Common myeloid progenitor, CD34-positive (primary cell): ENCODE measurements around the gene SLC47A1.
"Not testable (repeated sequence)": the region's sequence is repeated elsewhere in the genome, so short reads cannot be mapped to it uniquely, and the experiment has no call there.

Experiments used
- CTCF ChIA-PET: fragments of 350-600 bp; sonication (Branson Sonifier 250); formaldehyde crosslinking; loops from one replicate; lab custom pipeline; 2021; ENCODE audit warnings: antibody characterized with exemption; lab: Charles Lee
- POLR2A ChIA-PET: fragments of 350-600 bp; sonication (Branson Sonifier 250); formaldehyde crosslinking; loops from one replicate; lab custom pipeline; 2021; ENCODE audit warnings: antibody characterized with exemption; lab: Charles Lee
- DNase-seq, 3 donors: peaks; one replicate each; pipeline versions ENCODE4 v3.0.0 to v3.0.0-alpha.2; 2013
- H3K27ac ChIP-seq, 2 experiments: 1 replicate in 1 of 2; 2 replicates in 1 of 2; pipeline ENCODE4 v1.7.0; 2013; ENCODE audit warnings: inconsistent platforms in 2 of 2, low read length in 2 of 2, mild to moderate bottlenecking in 2 of 2, low read depth in 1 of 2, moderate library complexity in 1 of 2; ENCODE audit not compliant: severe bottlenecking in 2 of 2, insufficient read depth in 1 of 2, poor library complexity in 1 of 2
- H3K27me3 ChIP-seq, 5 experiments: replicated peaks in 2 of 5; 1 replicate in 3 of 5; 2 replicates in 2 of 5; pipeline versions ENCODE4 v1.6.1 to v1.7.0; 2013; ENCODE audit warnings: low read length in 4 of 5, mild to moderate bottlenecking in 2 of 5, moderate library complexity in 2 of 5, inconsistent platforms in 1 of 5; ENCODE audit not compliant: insufficient read depth in 5 of 5, control insufficient read depth in 4 of 5
- H3K36me3 ChIP-seq, 4 experiments: 1 replicate in 2 of 4; 2 replicates in 2 of 4; pipeline versions ENCODE4 v1.6.1 to v1.7.0; 2013; ENCODE audit warnings: low read length in 3 of 4, control low read depth in 1 of 4, mild to moderate bottlenecking in 1 of 4; ENCODE audit not compliant: control insufficient read depth in 4 of 4, insufficient read depth in 4 of 4
- H3K4me1 ChIP-seq, 4 experiments: 1 replicate in 3 of 4; 2 replicates in 1 of 4; pipeline versions ENCODE4 v1.6.1 to v1.7.1; 2013; ENCODE audit warnings: low read length in 3 of 4, mild to moderate bottlenecking in 3 of 4, control low read depth in 1 of 4, inconsistent platforms in 1 of 4, moderate library complexity in 1 of 4; ENCODE audit not compliant: control insufficient read depth in 4 of 4, insufficient read depth in 4 of 4; ENCODE audit errors: control extremely low read depth in 1 of 4
- H3K4me3 ChIP-seq, 7 experiments: 1 replicate in 4 of 7; 2 replicates in 3 of 7; pipeline versions ENCODE4 v1.5.1 to v1.7.0; 2013; ENCODE audit warnings: mild to moderate bottlenecking in 7 of 7, low read length in 6 of 7, moderate library complexity in 6 of 7, inconsistent platforms in 2 of 7, low read depth in 2 of 7, control low read depth in 1 of 7; ENCODE audit not compliant: insufficient read depth in 4 of 7, control insufficient read depth in 1 of 7; ENCODE audit errors: extremely low read depth in 1 of 7
- H3K9me3 ChIP-seq, 5 experiments: 1 replicate in 4 of 5; 2 replicates in 1 of 5; pipeline versions ENCODE4 v1.6.1 to v1.7.1; 2013; ENCODE audit warnings: low read length in 4 of 5, mild to moderate bottlenecking in 2 of 5, inconsistent platforms in 1 of 5, low read depth in 1 of 5, moderate library complexity in 1 of 5; ENCODE audit not compliant: control insufficient read depth in 4 of 5, insufficient read depth in 2 of 5; ENCODE audit errors: control extremely low read depth in 1 of 5
- WGBS: methylation state at CpG from one replicate; pipeline ENCODE4 v1.1.5; 2013; ENCODE audit not compliant: insufficient coverage; 5-methylcytosine and 5-hydroxymethylcytosine counted together

Gene SLC47A1

DNA sequence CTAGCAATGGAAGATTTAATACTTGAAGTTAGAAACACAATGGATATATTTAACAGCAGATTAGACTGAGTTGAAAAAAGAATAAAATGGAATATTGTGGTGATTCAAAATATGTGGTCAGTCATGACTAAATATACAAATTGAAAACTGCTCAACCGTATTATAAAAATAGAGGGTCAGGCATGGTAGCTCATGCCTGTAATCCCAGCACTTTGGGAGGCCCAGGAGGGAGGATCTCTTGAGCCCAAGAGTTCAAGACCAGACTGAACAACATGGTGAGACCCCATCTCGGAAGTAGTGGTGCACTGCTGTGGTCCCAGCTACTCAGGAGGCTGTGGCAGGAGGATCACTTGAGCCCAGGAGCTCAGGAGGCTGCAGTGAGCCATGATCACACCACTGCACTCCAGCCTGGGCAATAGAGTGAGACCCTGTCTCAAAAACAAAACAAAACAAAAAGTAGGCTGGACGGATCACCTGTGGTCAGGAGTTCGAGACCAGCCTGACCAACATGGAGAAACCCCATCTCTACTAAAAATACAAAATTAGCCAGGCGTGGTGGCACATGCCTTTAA is 24.3 kb upstream of the SLC47A1 start:
- H3K27me3 ChIP-seq, H3K9me3 ChIP-seq, DNase-seq, POLR2A ChIA-PET, H3K4me1 ChIP-seq, H3K27ac ChIP-seq, H3K36me3 ChIP-seq, H3K4me3 ChIP-seq: not testable (repeated sequence)
- WGBS: 96% methylated on average over 3 of the region's 5 CpGs
- CTCF ChIA-PET: interaction anchor here (3.7 kb wide), 1 partner anchor 254 kb away, joined by 24 read pairs; no protein-coding TSS in a partner anchor

DNA sequence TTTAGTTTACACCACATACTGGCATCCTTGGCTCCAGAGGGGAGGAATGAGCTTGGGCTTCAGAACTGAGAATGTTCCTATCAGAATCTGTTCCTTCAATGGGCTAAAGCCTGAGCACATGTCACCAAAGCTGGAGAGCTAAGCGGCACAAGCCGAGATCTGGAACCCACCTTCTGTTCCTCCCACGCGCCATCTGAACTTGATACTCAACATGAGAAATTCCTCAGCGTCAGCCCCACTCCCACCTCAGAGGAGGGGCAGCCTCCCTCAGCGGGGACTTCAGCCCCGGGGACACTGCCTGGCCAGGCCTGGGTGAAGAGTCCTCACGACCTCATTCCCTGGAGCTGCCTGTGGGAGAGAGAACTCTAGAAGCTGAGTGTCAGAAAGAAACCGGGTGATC is 22.8 kb upstream of the SLC47A1 start:
- H3K9me3 ChIP-seq: no peaks in the 10 kb centered on the region
- 94% methylated on average over 8 of the region's 9 CpGs for WGBS
- H3K27ac ChIP-seq: no peak overlapping the region
- H3K4me1 ChIP-seq: peaks cover 0 to 8% (median 3%) of the 10 kb centered on the region in 4 experiments
- no peak overlapping the region for H3K4me3 ChIP-seq
- CTCF ChIA-PET: interaction anchor here (1.3 to 3.9 kb wide), 3 partner anchors 8 to 256 kb away, joined by 3 to 27 read pairs (median 24); no protein-coding TSS in a partner anchor
- no peaks in the 10 kb centered on the region for H3K36me3 ChIP-seq
- POLR2A ChIA-PET: no interaction called here
- no peak for DNase-seq
- H3K27me3 ChIP-seq: peaks cover 0 to 4% (median 0%) of the 10 kb centered on the region in 5 experiments

DNA sequence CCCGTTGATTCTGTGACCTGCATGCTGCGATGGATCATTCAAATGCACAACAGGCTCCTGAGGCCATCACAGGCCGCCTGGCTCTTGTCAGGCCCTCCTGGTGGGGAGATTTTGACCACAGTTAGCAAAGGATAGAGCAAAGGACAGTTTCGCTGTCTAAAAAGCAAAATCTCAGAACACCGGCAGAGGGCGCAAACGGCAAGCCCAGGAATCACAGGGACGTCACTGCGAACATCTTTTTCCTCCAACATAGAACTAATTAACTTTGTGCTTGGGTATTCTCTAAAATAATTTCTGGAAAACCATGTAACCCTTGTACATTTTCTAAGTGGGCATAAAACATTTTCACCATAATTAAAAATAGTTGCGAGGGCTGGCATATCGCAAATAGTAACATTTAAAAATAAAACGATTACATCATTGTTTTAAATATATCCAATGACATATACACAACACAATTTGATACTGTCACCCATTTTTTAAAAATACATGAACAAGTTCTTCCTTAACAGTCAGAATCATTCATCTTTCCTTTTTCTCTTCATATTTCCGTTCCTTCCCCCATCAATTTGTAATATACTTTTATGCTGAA is 19.7 kb upstream of the SLC47A1 start:
- WGBS: 0% methylated on average over 3 of the region's 13 CpGs

DNA sequence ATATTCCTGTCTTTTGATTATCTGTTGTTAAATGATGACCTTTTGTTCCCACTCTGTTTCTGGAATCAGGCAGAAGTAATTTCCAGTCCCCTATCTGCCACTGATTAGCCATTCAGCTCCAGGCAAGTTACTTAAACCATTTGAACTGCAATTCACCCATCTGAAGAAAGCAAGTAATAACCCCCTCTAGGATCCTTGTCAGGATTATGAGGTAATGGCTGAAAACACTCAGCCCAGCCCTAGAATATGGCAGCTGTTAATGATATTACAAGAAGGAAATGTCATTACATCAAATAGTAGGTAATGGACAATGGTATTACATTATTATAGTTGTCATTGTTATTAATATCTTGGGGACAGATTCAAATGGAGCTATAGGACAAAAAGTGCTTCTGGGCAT is 16.0 kb upstream of the SLC47A1 start:
- H3K27ac ChIP-seq: no peak overlapping the region
- ChIA-PET POLR2A (interaction anchor here (0.7 to 1.1 kb wide), 2 partner anchors 30 to 255 kb away, joined by 3 read pairs; no protein-coding TSS in a partner anchor), CTCF (interaction anchor here (0.8 to 5.3 kb wide), 6 partner anchors 21 to 249 kb away, joined by 3 to 45 read pairs (median 4); no protein-coding TSS in a partner anchor)
- no peak overlapping the region for H3K4me3 ChIP-seq
- H3K27me3 ChIP-seq: peaks cover 0 to 2% (median 0%) of the 10 kb centered on the region in 5 experiments
- H3K4me1 ChIP-seq: peaks cover 6 to 19% (median 12%) of the 10 kb centered on the region in 4 experiments
- H3K36me3 ChIP-seq: no peaks in the 10 kb centered on the region
- H3K9me3 ChIP-seq: no peaks in the 10 kb centered on the region
- no peak for DNase-seq

More for the DNA sequence above, 19.7 kb upstream of the SLC47A1 start:
- peak; percentile 66 to 76 (median 72) for DNase-seq
- Histone ChIP-seq H3K4me1 (peaks cover 0 to 1% (median under 1%) of the 10 kb centered on the region in 4 experiments), H3K4me3 (no peak overlapping the region), H3K27me3 (no peaks in the 10 kb centered on the region), H3K9me3 (no peaks in the 10 kb centered on the region), H3K27ac (no peak overlapping the region), H3K36me3 (no peaks in the 10 kb centered on the region)
- CTCF ChIA-PET: interaction anchor here (0.9 to 3.9 kb wide), 12 partner anchors 32 to 277 kb away, joined by 3 to 31 read pairs (median 4); no protein-coding TSS in a partner anchor
- POLR2A ChIA-PET: no interaction called here

DNA sequence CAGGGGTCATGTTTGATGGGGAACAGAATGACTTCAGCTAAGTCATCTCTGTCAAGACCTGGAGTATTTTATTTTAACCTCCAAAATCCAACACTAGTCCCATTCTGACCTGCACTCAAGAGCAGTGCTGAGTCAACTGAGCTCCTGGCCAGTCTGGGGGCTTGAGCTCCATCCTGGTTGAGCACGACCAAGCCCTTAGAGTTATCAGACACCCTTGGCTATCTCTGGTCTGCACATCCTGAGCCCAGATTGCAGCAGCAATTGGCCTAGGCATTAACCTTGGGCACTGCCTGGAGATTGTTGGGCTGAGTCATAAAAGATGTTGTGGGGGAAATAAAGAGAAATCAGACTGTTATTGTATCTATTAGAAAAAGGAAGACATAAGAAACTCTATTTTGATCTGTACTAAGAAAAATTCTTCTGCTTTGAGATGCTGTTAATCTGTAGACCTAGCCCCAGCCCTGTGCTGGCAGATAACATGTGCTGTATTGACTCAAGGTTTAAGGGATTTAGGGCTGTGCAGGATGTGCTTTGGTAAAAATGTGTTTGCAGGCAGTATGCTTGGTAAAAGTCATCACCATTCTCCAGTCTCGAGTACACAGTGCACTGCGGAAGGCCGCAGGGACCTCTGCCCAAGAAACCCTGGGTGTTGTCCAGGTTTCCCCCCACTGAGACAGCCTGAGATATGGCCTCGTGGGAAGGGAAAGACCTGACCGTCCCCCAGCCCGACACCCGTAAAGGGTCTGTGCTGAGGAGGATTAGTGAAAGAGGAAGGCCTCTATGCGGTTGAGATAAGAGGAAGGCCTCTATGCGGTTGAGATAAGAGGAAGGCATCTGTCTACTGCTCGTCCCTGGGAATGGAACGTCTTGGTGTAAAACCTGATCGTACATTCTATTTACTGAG is 14.0 kb upstream of the SLC47A1 start:
- H3K36me3 ChIP-seq, H3K9me3 ChIP-seq, POLR2A ChIA-PET, H3K4me3 ChIP-seq, H3K27me3 ChIP-seq, H3K27ac ChIP-seq: not testable (repeated sequence)
- 14% methylated on average over 6 of the region's 13 CpGs for WGBS
- CTCF ChIA-PET: interaction anchor here (1.1 to 5.3 kb wide), 4 partner anchors 27 to 251 kb away, joined by 3 to 45 read pairs (median 4); no protein-coding TSS in a partner anchor
- DNase-seq: peak; percentile 42 to 83 (median 67)
- peaks cover 6 to 19% (median 12%) of the 10 kb centered on the region in 4 experiments for H3K4me1 ChIP-seq

DNA sequence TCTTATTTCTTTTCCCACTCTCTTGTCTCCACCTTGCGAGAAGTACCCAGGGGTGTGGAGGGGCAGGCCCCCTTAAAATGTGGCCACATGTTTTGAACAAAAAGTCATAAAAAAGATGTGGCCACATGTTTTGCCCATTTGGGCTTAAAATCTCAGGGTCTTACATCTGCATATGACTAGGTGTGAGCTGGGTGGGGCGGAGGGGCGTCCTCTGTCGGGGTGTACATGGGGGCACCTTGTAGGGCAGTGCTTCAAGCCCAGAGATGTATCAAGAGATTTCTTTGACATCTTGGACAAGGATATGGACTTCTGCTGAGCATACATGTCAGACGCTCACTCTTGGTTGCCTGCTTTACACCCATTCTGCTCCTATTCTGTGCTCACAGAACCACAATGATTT is 13.0 kb upstream of the SLC47A1 start:
- Histone ChIP-seq H3K27me3 (peaks cover 0 to 4% (median 1%) of the 10 kb centered on the region in 5 experiments), H3K36me3 (no peaks in the 10 kb centered on the region), H3K27ac (no peak overlapping the region), H3K4me1 (peaks cover 6 to 19% (median 12%) of the 10 kb centered on the region in 4 experiments), H3K9me3 (no peaks in the 10 kb centered on the region), H3K4me3 (no peak overlapping the region)
- DNase-seq: no peak
- ChIA-PET CTCF (interaction anchor here (1.7 kb wide), 1 partner anchor 242 kb away, joined by 5 read pairs; no protein-coding TSS in a partner anchor), POLR2A (no interaction called here)
- 89% methylated on average over 4 of the region's 5 CpGs for WGBS
